WI38 (cell line): ENCODE measurements around the gene PSMB7.

Source experiments
- H3K4me3 ChIP-seq: 2 replicates; pipeline ENCODE4 v1.5.1; 2011; ENCODE audit warnings: low read depth, mild to moderate bottlenecking, control low read depth, low read length
- TF ChIP-seq, protein P1 (sequence below): IDR thresholded peaks from 2 replicates; pipeline ENCODE4 v1.5.1; 2012; ENCODE audit warnings: low read depth, mild to moderate bottlenecking, control low read depth, low read length

PSMB7 gene

GRCh38 chr9:124455820-124456219, 40.6 kb upstream of the PSMB7 start:
- no peak overlapping the region for H3K4me3 ChIP-seq
- TF ChIP-seq, protein P1, sequence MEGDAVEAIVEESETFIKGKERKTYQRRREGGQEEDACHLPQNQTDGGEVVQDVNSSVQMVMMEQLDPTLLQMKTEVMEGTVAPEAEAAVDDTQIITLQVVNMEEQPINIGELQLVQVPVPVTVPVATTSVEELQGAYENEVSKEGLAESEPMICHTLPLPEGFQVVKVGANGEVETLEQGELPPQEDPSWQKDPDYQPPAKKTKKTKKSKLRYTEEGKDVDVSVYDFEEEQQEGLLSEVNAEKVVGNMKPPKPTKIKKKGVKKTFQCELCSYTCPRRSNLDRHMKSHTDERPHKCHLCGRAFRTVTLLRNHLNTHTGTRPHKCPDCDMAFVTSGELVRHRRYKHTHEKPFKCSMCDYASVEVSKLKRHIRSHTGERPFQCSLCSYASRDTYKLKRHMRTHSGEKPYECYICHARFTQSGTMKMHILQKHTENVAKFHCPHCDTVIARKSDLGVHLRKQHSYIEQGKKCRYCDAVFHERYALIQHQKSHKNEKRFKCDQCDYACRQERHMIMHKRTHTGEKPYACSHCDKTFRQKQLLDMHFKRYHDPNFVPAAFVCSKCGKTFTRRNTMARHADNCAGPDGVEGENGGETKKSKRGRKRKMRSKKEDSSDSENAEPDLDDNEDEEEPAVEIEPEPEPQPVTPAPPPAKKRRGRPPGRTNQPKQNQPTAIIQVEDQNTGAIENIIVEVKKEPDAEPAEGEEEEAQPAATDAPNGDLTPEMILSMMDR, result no peak

GRCh38 chr9:124454791-124455443, 39.7 kb upstream of the PSMB7 start:
- TF ChIP-seq, protein P1, result no peak
- H3K4me3 ChIP-seq, result no peak overlapping the region

DNA sequence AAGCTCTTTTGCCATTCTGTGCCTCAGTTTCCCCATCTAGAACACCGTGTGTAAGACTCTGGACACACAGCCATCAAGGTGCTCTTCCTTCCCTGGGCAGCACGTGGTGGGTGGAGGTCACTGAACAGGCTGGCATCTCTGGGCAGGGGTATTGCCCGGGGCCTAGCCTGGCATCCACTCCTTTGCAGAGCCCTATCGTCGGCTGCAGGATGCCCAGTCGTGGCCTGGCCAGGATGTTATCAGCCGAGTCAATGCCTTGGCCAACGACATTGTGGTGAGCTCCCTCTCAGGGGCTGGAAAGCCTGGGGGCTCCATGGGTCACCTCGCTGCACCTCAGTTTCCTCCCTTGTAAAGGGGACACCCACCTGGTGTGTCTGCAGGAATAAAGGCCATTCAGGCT, 39.1 kb upstream of the PSMB7 start:
- H3K4me3 ChIP-seq, result no peak overlapping the region
- TF ChIP-seq, protein P1, result no peak

DNA sequence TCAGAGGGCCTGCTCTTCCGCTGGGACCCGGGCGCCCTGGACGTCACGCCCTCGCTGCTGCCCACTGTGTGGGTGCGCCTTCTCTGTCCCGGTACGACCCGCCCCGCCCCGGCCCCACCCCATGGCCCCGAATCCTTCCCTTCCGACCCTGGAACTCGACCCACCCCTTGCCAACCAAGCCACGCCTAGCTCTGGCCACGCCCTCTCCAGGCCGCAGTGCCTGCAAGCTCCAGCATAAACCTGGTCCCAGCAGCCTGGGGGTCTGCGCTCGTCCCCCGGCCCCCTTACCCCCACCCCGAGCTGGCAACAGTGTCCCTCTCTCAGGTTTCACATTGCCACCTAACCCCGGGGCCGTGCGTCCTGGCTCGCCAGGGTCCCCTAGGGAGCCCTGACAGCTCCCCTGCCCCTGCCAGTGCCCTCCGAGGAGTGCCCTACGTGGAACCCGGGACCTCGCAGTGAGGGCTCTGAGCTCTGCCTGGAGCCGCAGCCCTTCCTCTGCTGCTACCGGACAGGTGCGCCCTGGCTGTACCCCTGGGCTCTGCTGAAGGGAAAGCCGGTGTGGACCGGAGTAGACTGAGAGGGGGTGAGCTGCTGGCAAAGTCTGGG, 38.4 kb upstream of the PSMB7 start:
- H3K4me3 ChIP-seq, result no peak overlapping the region
- TF ChIP-seq, protein P1, result no peak

- TF ChIP-seq, protein P1, result no peak
- H3K4me3 ChIP-seq, result no peak overlapping the region
Observed at GRCh38 chr9:124452841-124453585, 37.8 kb upstream of the PSMB7 start.

- TF ChIP-seq, protein P1, result no peak
- H3K4me3 ChIP-seq, result no peak overlapping the region
Observed at GRCh38 chr9:124452326-124452725, 37.1 kb upstream of the PSMB7 start.
